Progenitor cell of endocrine pancreas (in vitro differentiated cells): ENCODE measurements around the gene AZI2. TPM values are rescaled to one million over a fixed set of nuclear protein-coding genes. Genes with fewer than 3 reads are reported as not detected.

ENCODE experiments used
- DNase-seq: peaks from one replicate; pipeline ENCODE4 v3.0.0; 2021; ENCODE audit warnings: low spot score; ENCODE audit not compliant: unreplicated experiment
- H3K27ac Mint-ChIP-seq: 2 replicates; pipeline ENCODE4 v1.8.0; 2021; ENCODE audit warnings: mild to moderate bottlenecking, moderate library complexity, mixed read lengths
- H3K27me3 Mint-ChIP-seq: 2 replicates; pipeline ENCODE4 v1.8.0; 2021; ENCODE audit warnings: mixed read lengths
- H3K36me3 Mint-ChIP-seq: 2 replicates; pipeline ENCODE4 v1.8.0; 2022; ENCODE audit warnings: mixed read lengths; ENCODE audit not compliant: insufficient read depth
- H3K4me1 Mint-ChIP-seq: 2 replicates; pipeline ENCODE4 v1.8.0; 2021; ENCODE audit warnings: low read depth, mixed read lengths
- H3K4me3 Mint-ChIP-seq: 2 replicates; pipeline ENCODE4 v1.8.0; 2021; ENCODE audit warnings: low read depth, mild to moderate bottlenecking, moderate library complexity, mixed read lengths
- H3K9me3 Mint-ChIP-seq: 2 replicates; pipeline ENCODE4 v1.8.0; 2021; ENCODE audit warnings: low read depth, mixed read lengths
- total RNA-seq: library from RNA; stranded (reverse); gene quantifications from 2 replicates; pipeline ENCODE4 v1.2.1, GENCODE V29; 2021
- TF ChIP-seq, protein P1 (sequence below): fragments of 200-600 bp; sonication (generic); IDR thresholded peaks from one replicate; pipeline ENCODE4 v1.5.0; 2021; ENCODE audit warnings: antibody characterized with exemption, mild to moderate bottlenecking; ENCODE audit not compliant: unreplicated experiment

Gene AZI2
- total RNA-seq, 1 donor from 2014 or later, result 57.1 TPM

DNA sequence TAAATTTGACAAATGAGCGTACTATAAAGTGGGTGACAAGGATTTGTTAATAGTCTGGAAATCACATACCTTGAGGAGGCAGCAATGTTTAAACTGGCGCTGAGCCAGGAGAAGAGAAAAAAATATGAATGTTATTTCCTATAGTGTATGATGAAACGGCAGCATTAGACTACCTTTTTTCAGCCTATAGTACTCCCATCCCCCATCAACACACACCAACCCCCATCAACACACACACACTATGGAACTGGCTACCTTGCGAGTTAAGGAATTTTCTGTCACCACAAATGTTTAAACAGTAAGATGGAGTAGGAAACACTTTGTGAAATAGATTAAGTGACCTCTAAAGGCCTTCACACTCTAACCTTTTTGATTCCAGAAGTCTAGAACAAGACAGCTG is 46.9 kb downstream of the AZI2 start:
- no peak overlapping the region for H3K27ac Mint-ChIP-seq
- no peaks in the 10 kb centered on the region for H3K36me3 Mint-ChIP-seq
- no peaks in the 10 kb centered on the region for H3K9me3 Mint-ChIP-seq
- H3K4me3 Mint-ChIP-seq, result no peak overlapping the region
- H3K27me3 Mint-ChIP-seq, result no peaks in the 10 kb centered on the region
- no peak for DNase-seq
- peaks cover 7% of the 10 kb centered on the region for H3K4me1 Mint-ChIP-seq
- TF ChIP-seq, protein P1, sequence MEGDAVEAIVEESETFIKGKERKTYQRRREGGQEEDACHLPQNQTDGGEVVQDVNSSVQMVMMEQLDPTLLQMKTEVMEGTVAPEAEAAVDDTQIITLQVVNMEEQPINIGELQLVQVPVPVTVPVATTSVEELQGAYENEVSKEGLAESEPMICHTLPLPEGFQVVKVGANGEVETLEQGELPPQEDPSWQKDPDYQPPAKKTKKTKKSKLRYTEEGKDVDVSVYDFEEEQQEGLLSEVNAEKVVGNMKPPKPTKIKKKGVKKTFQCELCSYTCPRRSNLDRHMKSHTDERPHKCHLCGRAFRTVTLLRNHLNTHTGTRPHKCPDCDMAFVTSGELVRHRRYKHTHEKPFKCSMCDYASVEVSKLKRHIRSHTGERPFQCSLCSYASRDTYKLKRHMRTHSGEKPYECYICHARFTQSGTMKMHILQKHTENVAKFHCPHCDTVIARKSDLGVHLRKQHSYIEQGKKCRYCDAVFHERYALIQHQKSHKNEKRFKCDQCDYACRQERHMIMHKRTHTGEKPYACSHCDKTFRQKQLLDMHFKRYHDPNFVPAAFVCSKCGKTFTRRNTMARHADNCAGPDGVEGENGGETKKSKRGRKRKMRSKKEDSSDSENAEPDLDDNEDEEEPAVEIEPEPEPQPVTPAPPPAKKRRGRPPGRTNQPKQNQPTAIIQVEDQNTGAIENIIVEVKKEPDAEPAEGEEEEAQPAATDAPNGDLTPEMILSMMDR, result no peak

DNA sequence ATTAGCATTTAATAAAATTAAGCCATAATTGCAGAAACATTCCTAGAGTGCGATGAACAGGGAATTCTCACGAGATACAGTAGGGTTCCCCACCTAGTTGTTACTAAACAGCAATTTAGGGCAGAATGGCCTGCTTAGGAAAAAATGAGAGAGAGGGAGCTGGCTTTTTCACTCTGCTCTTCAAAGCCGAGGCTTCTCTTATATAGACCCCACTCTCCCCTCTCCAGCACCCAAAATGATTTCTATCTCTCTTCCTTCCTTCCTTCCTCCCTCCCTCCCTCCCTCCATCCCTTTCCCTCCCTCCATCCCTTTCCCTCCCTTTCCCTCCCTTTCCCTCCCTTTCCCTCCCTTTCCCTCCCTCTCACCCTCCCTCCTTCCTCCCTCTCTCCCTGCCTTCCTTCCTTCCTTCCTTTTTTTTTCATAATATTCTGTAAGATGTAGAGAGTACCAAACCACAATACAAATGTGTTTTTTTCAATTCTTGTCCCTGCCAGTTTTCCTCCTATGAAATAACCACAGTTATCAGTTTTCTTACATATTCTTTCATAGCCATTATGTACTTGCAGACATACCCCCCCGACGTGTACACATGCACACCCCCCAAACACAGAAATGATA is 48.2 kb downstream of the AZI2 start:
- TF ChIP-seq, protein P1, result no peak
- H3K36me3 Mint-ChIP-seq, result no peaks in the 10 kb centered on the region
- no peak for DNase-seq
- H3K4me1 Mint-ChIP-seq, result peaks cover 7% of the 10 kb centered on the region
- H3K27me3 Mint-ChIP-seq, result no peaks in the 10 kb centered on the region
- no peak overlapping the region for H3K27ac Mint-ChIP-seq
- no peaks in the 10 kb centered on the region for H3K9me3 Mint-ChIP-seq
- no peak overlapping the region for H3K4me3 Mint-ChIP-seq

GRCh38 chr3:28299705-28300104 is 48.9 kb downstream of the AZI2 start:
- no peak overlapping the region for H3K4me3 Mint-ChIP-seq
- no peaks in the 10 kb centered on the region for H3K27me3 Mint-ChIP-seq
- H3K9me3 Mint-ChIP-seq, result no peaks in the 10 kb centered on the region
- H3K36me3 Mint-ChIP-seq, result no peaks in the 10 kb centered on the region
- H3K27ac Mint-ChIP-seq, result no peak overlapping the region
- no peak for DNase-seq
- H3K4me1 Mint-ChIP-seq, result peaks cover 7% of the 10 kb centered on the region
- TF ChIP-seq, protein P1, result no peak

GRCh38 chr3:28295898-28296490 is 52.6 kb downstream of the AZI2 start:
- Mint-ChIP-seq H3K27ac (no peak overlapping the region), H3K36me3 (peaks cover 2% of the 10 kb centered on the region), H3K4me3 (no peak overlapping the region), H3K27me3 (no peaks in the 10 kb centered on the region), H3K4me1 (peaks cover 3% of the 10 kb centered on the region), H3K9me3 (no peaks in the 10 kb centered on the region)
- TF ChIP-seq, protein P1, result no peak
- no peak for DNase-seq

- no peaks in the 10 kb centered on the region for H3K9me3 Mint-ChIP-seq
Observed at GRCh38 chr3:28294667-28295413, 53.8 kb downstream of the AZI2 start.

More at GRCh38 chr3:28294667-28295413, 53.8 kb downstream of the AZI2 start:
- H3K27ac Mint-ChIP-seq, result no peak overlapping the region
- H3K4me3 Mint-ChIP-seq, result no peak overlapping the region
- no peak for DNase-seq
- TF ChIP-seq, protein P1, result no peak
- peaks cover 5% of the 10 kb centered on the region for H3K36me3 Mint-ChIP-seq
- no peaks in the 10 kb centered on the region for H3K27me3 Mint-ChIP-seq
- peaks cover 3% of the 10 kb centered on the region for H3K4me1 Mint-ChIP-seq
